ENCODE results near the gene UGT3A1. TPM values are rescaled to one million over a fixed set of nuclear protein-coding genes. Genes with fewer than 3 reads are reported as not detected.

UGT3A1 gene
- total RNA-seq, 1 experiment from 2014 or later = 0.19 TPM

DNA sequence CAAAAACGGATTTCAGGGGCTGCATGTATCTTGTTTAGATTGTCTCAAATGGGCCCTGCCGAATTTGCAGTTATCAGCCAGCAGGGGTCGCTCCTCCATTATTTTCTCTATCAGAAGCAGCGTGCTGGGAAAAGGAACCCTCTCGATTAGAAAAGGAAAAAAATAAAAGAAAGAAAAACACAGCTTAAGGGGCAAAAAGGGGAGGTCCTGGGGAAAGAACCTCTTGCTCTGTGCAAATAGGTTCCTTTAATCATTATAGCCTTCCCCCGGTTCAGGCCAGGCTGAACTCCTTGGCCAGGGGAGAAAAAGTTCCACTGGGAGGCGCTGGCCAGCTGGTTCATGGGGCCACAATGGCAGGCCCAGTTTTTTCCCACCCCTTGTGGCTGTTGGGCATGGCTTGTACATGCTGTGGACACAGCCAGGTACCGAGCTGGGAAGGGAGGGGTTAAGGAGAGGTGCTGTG lies 27.8 kb downstream of the UGT3A1 start:
- POLR2A ChIA-PET (ENCODE audit: low non-redundant PET) = interaction anchor here (0.7 kb wide), 1 partner anchor 109 kb away, joined by 3 read pairs; no protein-coding TSS in a partner anchor
- no peaks in the 10 kb centered on the region for H3K36me3 ChIP-seq (ENCODE audit: insufficient read depth, low read length, poor library complexity, severe bottlenecking)
- no peak overlapping the region for H3K27ac ChIP-seq (ENCODE audit: low read depth, low read length, poor library complexity, severe bottlenecking)
- no peaks in the 10 kb centered on the region for H3K9me3 ChIP-seq (ENCODE audit: low read depth, low read length, poor library complexity, severe bottlenecking)
- no TSS peak for BruUV-seq (replicated peaks)
- no peak overlapping the region for H3K4me3 ChIP-seq (ENCODE audit: low read depth, low read length, poor library complexity, severe bottlenecking)
- peaks cover 3% of the 10 kb centered on the region for H3K27me3 ChIP-seq (replicated peaks; ENCODE audit: insufficient read depth, low read depth, low read length, poor library complexity)
- no peaks in the 10 kb centered on the region for H3K4me1 ChIP-seq (ENCODE audit: insufficient read depth, low read length, poor library complexity, severe bottlenecking)
- CTCF ChIA-PET = no interaction called here
- peak; percentile 45 for DNase-seq (ENCODE audit: low spot score)
- intact Hi-C loops (cut with micrococcal nuclease; ENCODE audit: unreplicated experiment) = loop anchor here (10.0 kb wide), 1 partner anchor 431 kb away; no protein-coding TSS in a partner anchor
- TF ChIP-seq, protein P1, sequence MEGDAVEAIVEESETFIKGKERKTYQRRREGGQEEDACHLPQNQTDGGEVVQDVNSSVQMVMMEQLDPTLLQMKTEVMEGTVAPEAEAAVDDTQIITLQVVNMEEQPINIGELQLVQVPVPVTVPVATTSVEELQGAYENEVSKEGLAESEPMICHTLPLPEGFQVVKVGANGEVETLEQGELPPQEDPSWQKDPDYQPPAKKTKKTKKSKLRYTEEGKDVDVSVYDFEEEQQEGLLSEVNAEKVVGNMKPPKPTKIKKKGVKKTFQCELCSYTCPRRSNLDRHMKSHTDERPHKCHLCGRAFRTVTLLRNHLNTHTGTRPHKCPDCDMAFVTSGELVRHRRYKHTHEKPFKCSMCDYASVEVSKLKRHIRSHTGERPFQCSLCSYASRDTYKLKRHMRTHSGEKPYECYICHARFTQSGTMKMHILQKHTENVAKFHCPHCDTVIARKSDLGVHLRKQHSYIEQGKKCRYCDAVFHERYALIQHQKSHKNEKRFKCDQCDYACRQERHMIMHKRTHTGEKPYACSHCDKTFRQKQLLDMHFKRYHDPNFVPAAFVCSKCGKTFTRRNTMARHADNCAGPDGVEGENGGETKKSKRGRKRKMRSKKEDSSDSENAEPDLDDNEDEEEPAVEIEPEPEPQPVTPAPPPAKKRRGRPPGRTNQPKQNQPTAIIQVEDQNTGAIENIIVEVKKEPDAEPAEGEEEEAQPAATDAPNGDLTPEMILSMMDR (conservative IDR thresholded peaks at IDR 0.05; ENCODE audit: low read depth, low read length) = peak; percentile 71
- TF ChIP-seq EZH2 (IDR thresholded peaks at IDR 0.05; ENCODE audit: borderline replicate concordance, low read depth, low read length, poor library complexity, severe bottlenecking) = no peak

DNA sequence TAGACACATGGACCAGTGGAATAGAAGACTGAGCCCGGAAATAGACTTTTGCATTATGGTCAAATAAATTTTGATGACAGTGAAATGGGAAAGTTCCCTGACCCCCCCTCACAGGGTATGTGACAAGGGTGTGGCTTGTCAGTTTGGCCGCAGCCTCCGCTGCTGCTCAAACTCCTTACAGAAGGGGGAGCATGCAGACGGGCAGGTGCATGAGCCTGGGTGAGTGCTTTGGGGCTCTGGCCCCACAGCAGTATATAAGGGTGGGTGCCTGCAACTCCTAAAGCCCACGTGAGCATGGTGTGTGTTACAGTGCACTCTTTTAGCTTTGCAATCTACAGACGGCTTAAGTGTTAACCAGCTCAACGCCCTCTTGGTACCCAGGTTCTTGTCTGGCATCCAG lies 30.9 kb downstream of the UGT3A1 start:
- H3K4me1 ChIP-seq (ENCODE audit: insufficient read depth, low read length, poor library complexity, severe bottlenecking) = no peaks in the 10 kb centered on the region
- intact Hi-C loops (cut with micrococcal nuclease; ENCODE audit: unreplicated experiment) = loop anchor here (10.0 kb wide), 1 partner anchor 434 kb away; no protein-coding TSS in a partner anchor
- H3K36me3 ChIP-seq (ENCODE audit: insufficient read depth, low read length, poor library complexity, severe bottlenecking) = no peaks in the 10 kb centered on the region
- H3K4me3 ChIP-seq (ENCODE audit: low read depth, low read length, poor library complexity, severe bottlenecking) = no peak overlapping the region
- H3K27ac ChIP-seq (ENCODE audit: low read depth, low read length, poor library complexity, severe bottlenecking) = no peak overlapping the region
- peaks cover 3% of the 10 kb centered on the region for H3K27me3 ChIP-seq (replicated peaks; ENCODE audit: insufficient read depth, low read depth, low read length, poor library complexity)
- TF ChIP-seq, protein P1 (conservative IDR thresholded peaks at IDR 0.05; ENCODE audit: low read depth, low read length) = no peak
- TF ChIP-seq EZH2 (IDR thresholded peaks at IDR 0.05; ENCODE audit: borderline replicate concordance, low read depth, low read length, poor library complexity, severe bottlenecking) = no peak
- ChIA-PET CTCF (no interaction called here), POLR2A (ENCODE audit: low non-redundant PET) (no interaction called here)
- no peaks in the 10 kb centered on the region for H3K9me3 ChIP-seq (ENCODE audit: low read depth, low read length, poor library complexity, severe bottlenecking)
- no peak for DNase-seq (ENCODE audit: low spot score)
- BruUV-seq (replicated peaks) = no TSS peak

DNA sequence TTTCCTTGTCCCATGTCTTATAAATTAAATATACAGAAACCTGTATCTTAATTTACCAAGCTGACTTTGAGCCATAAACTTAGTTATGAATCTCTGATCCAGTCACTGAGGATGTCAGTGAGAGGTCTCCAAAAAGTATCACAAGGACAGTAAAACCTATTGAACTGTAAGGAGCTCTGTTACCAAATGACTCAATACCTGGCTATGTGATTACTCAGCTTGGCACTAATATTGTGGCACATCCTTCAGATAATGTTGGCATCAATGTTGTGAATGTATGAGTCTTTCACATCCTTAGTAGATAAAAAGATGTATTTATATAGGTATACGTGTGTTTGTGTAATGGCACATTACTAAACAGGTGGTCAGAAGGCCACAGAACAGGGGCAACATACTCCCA lies 34.8 kb downstream of the UGT3A1 start:
- no TSS peak for BruUV-seq (replicated peaks)
- Histone ChIP-seq H3K9me3 (ENCODE audit: low read depth, low read length, poor library complexity, severe bottlenecking) (no peaks in the 10 kb centered on the region), H3K27me3 (replicated peaks; ENCODE audit: insufficient read depth, low read depth, low read length, poor library complexity) (peaks cover 11% of the 10 kb centered on the region), H3K4me3 (ENCODE audit: low read depth, low read length, poor library complexity, severe bottlenecking) (no peak overlapping the region), H3K27ac (ENCODE audit: low read depth, low read length, poor library complexity, severe bottlenecking) (no peak overlapping the region), H3K36me3 (ENCODE audit: insufficient read depth, low read length, poor library complexity, severe bottlenecking) (no peaks in the 10 kb centered on the region), H3K4me1 (ENCODE audit: insufficient read depth, low read length, poor library complexity, severe bottlenecking) (no peaks in the 10 kb centered on the region)
- ChIA-PET CTCF (no interaction called here), POLR2A (ENCODE audit: low non-redundant PET) (no interaction called here)
- intact Hi-C loops (cut with micrococcal nuclease; ENCODE audit: unreplicated experiment) = no loop called here
- no peak for TF ChIP-seq EZH2 (IDR thresholded peaks at IDR 0.05; ENCODE audit: borderline replicate concordance, low read depth, low read length, poor library complexity, severe bottlenecking)
- TF ChIP-seq, protein P1 (conservative IDR thresholded peaks at IDR 0.05; ENCODE audit: low read depth, low read length) = no peak
- no peak for DNase-seq (ENCODE audit: low spot score)

Data from A673 (cell line).